HG03432 (cell line): ENCODE results near the gene MAP4K3.

Experiments
- ATAC-seq: cut with Tn5 transposase; IDR thresholded peaks from one replicate; pipeline ENCODE4 v1.9.1; 2021; ENCODE audit warnings: mild to moderate bottlenecking, moderate library complexity; ENCODE audit not compliant: unreplicated experiment

Gene MAP4K3

DNA sequence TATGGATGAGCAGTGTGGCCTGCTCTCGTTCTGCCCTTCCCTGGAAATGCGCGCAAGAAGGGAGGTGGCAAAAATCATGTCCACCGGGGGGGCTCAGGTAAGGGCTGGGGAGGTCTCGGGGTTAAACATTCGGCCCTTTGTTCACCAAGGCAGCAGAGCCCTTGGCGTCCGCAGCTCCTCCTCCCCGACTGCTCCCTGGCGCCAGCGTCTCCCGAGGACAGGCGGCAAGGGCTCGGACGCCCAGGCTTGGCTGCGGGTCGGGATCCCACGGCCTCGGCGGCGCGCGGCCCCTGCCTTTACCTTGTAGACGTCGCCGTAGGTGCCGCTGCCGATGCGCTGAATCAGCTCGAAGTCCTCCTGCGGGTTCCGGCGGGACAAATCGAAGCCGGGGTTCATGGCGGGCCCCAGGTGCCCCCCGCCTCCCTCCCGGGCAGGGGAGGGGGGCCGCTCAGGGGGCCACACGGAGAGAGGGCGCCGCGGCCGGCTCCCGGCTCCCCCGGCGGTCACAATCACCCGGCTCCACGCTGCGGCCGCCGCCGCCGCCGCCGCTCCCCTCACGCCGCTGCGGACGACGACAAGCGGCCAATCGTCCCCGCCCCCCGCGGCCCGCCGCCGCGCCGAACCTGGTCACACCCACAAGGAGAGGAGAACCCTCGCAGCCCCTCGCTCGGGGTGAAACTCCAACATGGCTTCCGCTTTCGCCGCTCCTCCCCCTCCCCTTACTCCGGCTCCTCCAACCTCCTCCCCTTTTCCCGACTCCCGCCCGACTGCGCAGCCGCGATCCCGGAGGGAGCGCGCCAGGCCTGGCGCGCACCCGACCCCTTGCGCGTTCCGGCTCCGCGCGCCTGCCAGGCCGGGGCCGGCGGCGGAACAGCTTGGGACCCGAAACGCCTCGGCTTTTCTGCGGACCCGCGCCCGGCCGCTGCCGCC is at the start of gene MAP4K3:
MAP4K3 (minus strand) TSS at position 694 of the 930 bp plus-strand sequence; CDS start at position 396, 298 bp downstream.
- peak; percentile 82 for ATAC-seq

- ATAC-seq: no peak
Observed at GRCh38 chr2:39486071-39486470, 49.0 kb upstream of the MAP4K3 start.

GRCh38 chr2:39484620-39485495 is 47.8 kb upstream of the MAP4K3 start:
- no peak for ATAC-seq

DNA sequence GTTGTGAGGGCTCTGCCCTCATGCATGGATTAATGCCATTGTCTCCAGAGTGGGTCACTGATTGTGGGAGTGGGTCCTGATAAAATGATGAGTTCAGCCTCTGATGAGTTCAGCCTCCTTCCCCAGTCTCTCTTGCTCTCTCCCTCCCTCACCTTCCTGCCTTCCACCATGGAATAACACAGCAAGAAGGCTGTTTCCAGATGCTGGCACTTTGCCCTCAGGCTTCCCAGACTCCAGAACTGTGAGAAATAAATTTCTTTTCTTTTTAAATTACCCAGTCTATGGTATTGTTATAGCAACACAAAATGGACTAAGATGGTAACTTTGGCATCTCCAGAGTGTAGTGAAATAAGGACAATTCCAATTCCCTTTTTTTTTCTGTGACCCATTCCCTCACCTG is 47.1 kb upstream of the MAP4K3 start:
- ATAC-seq: no peak

DNA sequence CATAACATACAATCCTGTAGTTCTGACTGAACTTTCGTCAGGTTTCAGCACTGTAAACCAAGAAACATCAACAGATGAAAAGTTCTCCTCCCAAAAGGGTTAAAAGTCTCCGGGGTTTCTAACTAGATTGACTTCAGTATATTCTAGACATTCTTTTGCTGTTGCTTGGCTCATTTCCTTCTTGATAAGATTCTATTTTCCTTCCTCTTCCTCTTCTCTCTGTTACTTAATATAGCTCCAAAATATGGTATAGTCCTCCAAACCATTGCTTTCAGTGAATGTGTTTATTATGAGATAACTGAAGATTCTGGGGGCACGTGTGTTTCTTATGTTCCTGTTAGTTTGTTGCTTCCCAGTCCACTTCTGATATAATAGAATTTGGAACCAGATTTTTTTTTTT is 46.4 kb upstream of the MAP4K3 start:
- ATAC-seq: no peak

- no peak for ATAC-seq
Observed at GRCh38 chr2:39481611-39482010, 44.5 kb upstream of the MAP4K3 start.

DNA sequence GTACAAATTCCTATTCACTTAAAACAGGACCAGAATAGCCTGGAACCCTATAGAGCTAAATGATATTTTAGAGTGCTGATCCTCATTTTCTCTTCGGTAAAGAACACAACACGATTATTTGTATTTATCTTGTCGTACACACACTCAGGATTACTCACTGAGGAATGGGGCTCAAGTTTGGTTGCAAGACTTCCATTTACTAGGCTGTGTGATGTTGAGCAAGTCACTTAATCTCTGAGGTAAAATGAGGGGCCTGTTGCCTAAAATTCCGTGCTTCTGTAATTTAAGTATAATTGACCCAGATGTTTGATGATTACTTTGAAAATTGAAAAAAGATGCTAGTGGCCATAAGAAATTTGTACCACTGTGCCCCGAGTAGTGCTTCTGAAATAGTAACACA is 42.6 kb upstream of the MAP4K3 start:
- ATAC-seq: no peak

DNA sequence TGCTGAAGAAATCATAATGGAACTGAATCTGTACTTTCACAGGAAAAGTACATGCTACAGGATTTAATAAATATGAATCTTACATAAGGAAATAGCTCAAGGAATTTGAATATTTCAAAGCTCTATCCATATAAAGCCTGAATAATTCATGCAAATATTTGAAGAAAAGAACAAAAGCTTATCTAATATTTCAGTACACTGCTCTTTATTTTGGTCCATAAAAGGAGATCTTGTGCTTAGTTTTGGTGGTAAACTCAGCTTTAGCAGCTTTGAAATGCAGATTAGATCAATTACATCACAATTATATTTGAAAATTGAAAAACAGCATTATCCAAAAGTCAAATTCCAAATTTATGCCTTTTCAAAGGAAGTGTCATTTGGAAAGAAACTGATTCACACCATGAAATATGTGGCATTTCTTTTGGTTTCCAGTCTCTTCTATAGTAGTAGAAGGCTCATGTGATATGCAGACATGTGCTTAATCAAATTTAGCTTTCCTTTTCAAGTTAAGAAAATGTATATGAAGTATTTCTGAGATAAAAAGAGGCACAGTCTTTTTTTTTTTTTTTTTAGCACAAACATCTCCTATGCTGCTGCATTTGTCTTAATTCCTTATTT is 42.1 kb upstream of the MAP4K3 start:
- no peak for ATAC-seq

DNA sequence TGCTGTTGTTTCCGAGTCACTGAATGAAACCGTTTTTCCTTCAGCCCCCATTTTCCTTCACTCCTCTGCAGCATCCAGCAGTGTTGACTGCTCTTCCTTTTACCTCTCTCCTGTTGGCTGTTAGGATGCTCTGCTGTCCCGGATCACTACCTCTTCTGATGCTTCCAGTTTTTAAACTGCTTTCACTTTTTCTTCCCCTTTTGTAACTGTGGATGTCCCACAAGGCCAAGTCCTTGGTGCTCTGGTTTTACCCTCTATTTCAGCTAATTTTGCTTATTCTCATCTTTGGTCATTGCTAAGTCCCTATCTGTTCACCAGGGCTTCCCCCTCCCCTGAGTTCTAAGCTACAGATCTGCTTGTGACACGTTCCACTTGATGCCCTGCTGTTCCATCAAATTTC is 39.4 kb upstream of the MAP4K3 start:
- peak; percentile 95 for ATAC-seq

DNA sequence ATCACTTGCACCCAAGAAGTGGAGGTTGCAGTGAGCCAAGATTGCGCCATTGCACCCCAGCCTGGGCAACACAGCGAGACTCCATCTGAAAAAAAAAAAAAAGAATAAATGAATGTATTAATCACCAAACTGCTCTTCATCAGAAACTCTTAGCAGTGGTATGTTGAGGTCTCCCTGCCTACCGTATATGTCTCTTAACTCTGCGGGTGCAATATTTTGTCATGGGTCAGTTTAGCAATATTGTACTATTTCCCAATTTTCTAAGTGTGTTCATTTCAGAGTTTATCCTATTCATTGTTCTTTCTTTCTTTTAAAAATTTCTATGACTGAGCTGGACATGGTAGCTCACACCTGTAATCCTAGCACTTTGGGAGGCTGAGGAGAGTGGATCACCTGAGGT is 37.9 kb upstream of the MAP4K3 start:
- no peak for ATAC-seq

DNA sequence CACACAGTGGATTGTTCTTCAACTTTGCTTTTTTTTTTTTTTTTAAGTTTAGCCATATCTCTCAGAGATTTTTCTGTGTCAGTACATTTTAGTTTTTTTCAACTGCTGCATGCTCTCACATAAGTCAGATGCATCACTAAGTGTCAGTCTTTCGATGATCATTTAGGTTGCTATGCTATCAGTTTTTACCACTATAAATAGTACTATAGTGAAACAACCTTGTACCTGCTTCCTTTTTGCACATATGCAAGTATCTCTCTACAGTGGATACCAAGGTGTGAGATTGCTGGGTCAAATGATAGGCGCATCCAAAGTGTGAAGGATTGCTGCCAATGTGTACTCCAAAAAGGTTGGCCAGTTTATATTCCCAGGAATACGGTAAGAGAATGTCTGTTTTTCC is 33.5 kb upstream of the MAP4K3 start:
- peak; percentile 59 for ATAC-seq

GRCh38 chr2:39469807-39470206 is 32.7 kb upstream of the MAP4K3 start:
- ATAC-seq: peak; percentile 88

DNA sequence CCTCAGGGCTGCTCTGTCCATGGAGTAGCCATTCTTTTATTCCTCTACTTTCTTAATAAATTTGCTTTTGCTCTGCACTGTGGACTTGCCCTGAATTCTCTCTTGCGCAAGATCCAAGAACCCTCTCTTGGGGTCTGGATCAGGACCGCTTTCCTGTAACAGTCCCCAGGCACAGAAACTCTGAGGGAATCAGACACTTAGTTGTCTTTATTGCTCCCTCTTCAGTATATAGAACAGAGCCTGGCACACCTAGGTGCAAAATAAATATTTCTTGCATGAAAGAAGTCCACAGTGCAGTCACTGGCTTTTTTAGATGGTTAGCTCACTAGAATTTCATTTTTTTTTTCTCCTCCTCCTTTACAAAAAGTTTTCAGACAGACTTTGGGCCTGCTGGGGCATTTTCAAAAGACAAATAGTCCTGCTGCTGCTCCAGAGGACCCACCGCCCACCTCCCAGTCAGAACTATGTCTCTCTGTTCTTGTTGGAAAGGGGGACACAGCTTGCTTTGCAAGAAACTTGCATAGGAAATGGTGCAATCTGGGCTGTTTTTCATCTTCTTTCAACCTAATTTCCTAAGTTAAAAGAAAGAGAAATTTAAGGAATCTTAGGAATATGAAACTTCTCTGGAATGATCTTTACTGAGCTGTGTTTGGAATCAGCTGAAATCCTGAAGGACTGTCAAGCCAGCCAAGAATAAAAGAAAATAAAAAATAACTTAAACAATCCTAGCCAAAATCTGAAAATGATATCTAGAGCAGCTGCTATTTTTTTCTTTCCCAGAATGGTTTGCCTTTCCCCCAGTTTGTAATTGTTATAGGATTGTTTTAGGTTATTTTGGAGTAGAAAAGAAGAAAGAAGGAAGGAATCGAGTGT is 31.7 kb upstream of the MAP4K3 start:
- no peak for ATAC-seq

DNA sequence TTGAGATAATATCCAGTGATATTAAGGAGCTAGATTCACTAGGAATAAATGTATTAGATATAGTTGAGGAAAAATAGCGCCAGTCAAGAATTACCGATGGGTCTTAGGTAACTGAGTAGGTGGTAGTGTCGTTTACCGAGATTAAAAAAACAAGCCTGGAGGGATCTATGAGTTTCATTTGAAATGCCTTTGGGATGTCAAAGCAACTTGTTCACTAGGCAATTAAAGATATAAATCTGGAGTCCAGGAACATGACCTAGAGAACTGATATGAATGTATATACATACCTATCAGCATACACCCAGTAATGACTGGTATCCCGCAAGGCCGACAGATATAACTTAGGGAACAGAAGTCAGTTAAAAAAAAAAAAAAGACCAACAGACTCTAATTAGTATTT is 29.2 kb upstream of the MAP4K3 start:
- no peak for ATAC-seq

DNA sequence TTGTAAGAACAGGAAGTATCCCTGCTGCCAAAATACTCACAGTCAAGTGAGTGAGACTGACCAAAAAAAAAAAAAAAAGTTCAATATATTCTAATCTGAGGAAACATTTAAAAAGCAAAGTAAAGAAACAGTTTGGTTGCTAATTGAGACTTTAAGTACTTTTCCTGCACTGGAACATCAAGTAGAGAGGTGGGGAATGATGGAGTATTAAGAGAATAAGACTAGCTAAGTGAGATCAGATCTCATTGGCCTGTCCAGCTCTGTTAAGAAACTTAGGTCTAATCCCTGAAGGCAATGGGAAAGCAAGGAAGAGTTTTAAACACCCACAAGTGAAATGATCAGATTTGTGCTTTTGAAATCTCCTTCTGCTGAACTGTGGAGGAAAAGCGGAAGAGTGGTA is 27.8 kb upstream of the MAP4K3 start:
- no peak for ATAC-seq

DNA sequence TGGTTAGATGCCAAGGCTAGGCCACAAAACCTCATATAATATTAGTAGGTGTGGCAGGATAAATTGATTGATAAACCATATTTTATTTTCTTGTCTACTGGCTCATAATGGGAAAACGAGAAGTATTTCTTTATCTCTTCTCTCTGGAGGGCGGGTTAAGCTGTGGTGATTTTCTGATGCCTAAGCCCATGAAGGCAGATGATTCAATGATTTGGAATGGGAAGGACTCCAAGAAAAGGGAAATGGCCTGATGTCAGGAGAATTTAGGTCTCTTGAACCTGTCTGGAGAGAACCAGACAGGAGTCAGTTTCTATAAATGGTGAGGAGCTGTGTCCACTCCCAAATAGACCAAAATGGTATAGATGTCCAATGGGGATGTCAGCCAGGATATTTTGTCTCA is 18.7 kb upstream of the MAP4K3 start:
- no peak for ATAC-seq

DNA sequence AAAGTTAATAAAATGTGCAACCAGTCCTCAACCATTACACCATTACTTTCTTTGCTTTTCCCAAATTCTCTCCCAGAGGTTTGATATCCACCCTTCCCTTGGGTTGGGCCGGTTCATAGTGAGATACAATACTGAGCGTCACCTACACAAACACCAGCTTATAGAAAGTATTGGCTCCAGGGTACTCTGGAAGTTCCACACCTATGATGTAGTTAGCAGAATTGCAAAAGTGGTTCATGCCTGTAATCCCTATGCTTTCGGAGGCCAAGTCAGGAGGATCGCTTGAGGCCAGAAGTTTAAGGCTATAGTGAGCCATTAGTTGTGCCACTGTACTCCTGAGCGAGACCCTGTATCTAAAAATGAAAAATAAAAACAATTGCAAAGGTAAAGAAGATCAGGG is 15.3 kb upstream of the MAP4K3 start:
- ATAC-seq: no peak

- ATAC-seq: no peak
Observed at GRCh38 chr2:39451954-39452353, 14.9 kb upstream of the MAP4K3 start.

GRCh38 chr2:39448169-39448502 is 11.1 kb upstream of the MAP4K3 start:
- no peak for ATAC-seq
